Measurements from ENCODE around the gene ACVR1. TPM values are rescaled to one million over a fixed set of nuclear protein-coding genes. Genes with fewer than 3 reads are reported as not detected.

ACVR1 gene
- total and polyA plus RNA-seq, 2 donors (not counting 3 experiments of a cell fraction or from before 2014, with no cell fraction given): 24.8 to 33.6 TPM

- Histone ChIP-seq H4K20me1 (replicated peaks; ENCODE audit: control insufficient read depth, extremely low read depth, insufficient read depth, low read length) (no peaks in the 10 kb centered on the region), H3K9me3 (replicated peaks; ENCODE audit: control insufficient read depth, insufficient read depth, low read length) (no peaks in the 10 kb centered on the region), H3K4me2 (ENCODE audit: insufficient read depth, low read length) (peak overlapping the region; percentile 2), H3K27me3 (ENCODE audit: control insufficient read depth in 2 of 2, insufficient read depth in 2 of 2, low read length in 2 of 2) (no peaks in the 10 kb centered on the region), H3K4me1 (ENCODE audit: control insufficient read depth, extremely low read depth, insufficient read depth, low read length) (peaks cover 18% of the 10 kb centered on the region), H3K36me3 (ENCODE audit: control insufficient read depth in 2 of 2, extremely low read depth in 1 of 2, insufficient read depth in 2 of 2, low read length in 2 of 2) (no peaks in the 10 kb centered on the region), H3K9me1 (replicated peaks; ENCODE audit: control insufficient read depth, extremely low read depth, insufficient read depth, low read length) (no peaks in the 10 kb centered on the region), H3K79me2 (ENCODE audit: control insufficient read depth, insufficient read depth, low read length) (peaks cover 18% of the 10 kb centered on the region), H3K4me3 (replicated peaks in 1 of 3; ENCODE audit: insufficient read depth in 1 of 3, low read depth in 1 of 3, low read length in 3 of 3) (no peak overlapping the region), H3K27ac (ENCODE audit: insufficient read depth, low read depth, low read length) (peak overlapping the region; percentile 80), H3K9ac (replicated peaks; ENCODE audit: extremely low read depth, insufficient read depth, low read length) (peak overlapping the region; percentile 17), H2AFZ (ENCODE audit: low read depth, low read length) (no peak overlapping the region)
- no peak for FAIRE-seq
- DNase-seq (ENCODE audit: low read depth, low spot score): no peak
- BruUV-seq (replicated peaks): no TSS peak
- dilution Hi-C loops (cut with MboI; ENCODE audit: extremely low pct_ligation_motif_present, low sequenced_read_pairs) (no loop called here), intact Hi-C loops (cut with micrococcal nuclease) (loop anchor here (1.0 kb wide), 1 partner anchor 20 kb away; the partner anchor contains the start of gene ACVR1)
- POLR2A ChIA-PET: no interaction called here
- TF ChIP-seq GATA2 (IDR thresholded peaks at IDR 0.05; ENCODE audit: insufficient read depth, insufficient read length, low read depth, low read length) (no peak), FOS (IDR thresholded peaks at IDR 0.05; ENCODE audit: borderline replicate concordance, insufficient read depth, low read length) (no peak), JUN (IDR thresholded peaks at IDR 0.05; ENCODE audit: borderline replicate concordance, insufficient read depth, insufficient read length, low read depth) (no peak), MYC (IDR thresholded peaks at IDR 0.05; ENCODE audit: low read depth, low read length) (no peak), CTCF (IDR thresholded peaks at IDR 0.05; ENCODE audit: extremely low read depth in 1 of 2, insufficient read depth in 1 of 2, low read depth in 1 of 2, low read length in 2 of 2) (no peak), POLR2A (IDR thresholded peaks at IDR 0.05; ENCODE audit: low read depth, low read length) (no peak), MAX (IDR thresholded peaks at IDR 0.05; ENCODE audit: insufficient read depth, insufficient read length) (no peak), POLR2AphosphoS5 (IDR thresholded peaks at IDR 0.05; ENCODE audit: insufficient read depth, low read depth, low read length) (no peak), EZH2 (IDR thresholded peaks at IDR 0.05; ENCODE audit: borderline replicate concordance, low read depth, low read length, severe bottlenecking) (no peak)
- CTCF ChIA-PET: interaction anchor here (1.0 to 2.2 kb wide), 5 partner anchors 9 to 20 kb away, joined by 3 to 10 read pairs (median 4); partner anchors contain the start of gene ACVR1
These were observed 20.0 kb downstream of the ACVR1 start for GRCh38 chr2:157856187-157856515.

Measured in endothelial cell of umbilical vein (primary cell).